Dermis microvascular lymphatic vessel endothelial cell (primary cell): ENCODE results near the gene CFAP161. TPM values are rescaled to one million over a fixed set of nuclear protein-coding genes. Genes with fewer than 3 reads are reported as not detected.

Experiments used
- DNase-seq, 2 donors: peaks; one replicate each; pipeline versions ENCODE4 v3.0.0 to v3.0.0-alpha.2; 2010; ENCODE audit warnings: low read depth in 2 of 2
- total RNA-seq: library from RNA; depleted of rRNA; stranded (reverse); fragments of >200 nt; gene quantifications from 2 replicates; pipeline ENCODE4 v1.2.1, GENCODE V29; 2014

Gene CFAP161
- total RNA-seq, 1 donor from 2014 or later, result 0.90 TPM

GRCh38 chr15:81182756-81183438 is 48.8 kb downstream of the CFAP161 start:
- no peak for DNase-seq

GRCh38 chr15:81183439-81183775 is 49.3 kb downstream of the CFAP161 start:
- DNase-seq, result no peak

GRCh38 chr15:81184188-81184587 is 50.1 kb downstream of the CFAP161 start:
- no peak for DNase-seq

GRCh38 chr15:81185631-81186295 is 51.7 kb downstream of the CFAP161 start:
- no peak for DNase-seq

- DNase-seq, result no peak
Observed at GRCh38 chr15:81188354-81188753, 54.3 kb downstream of the CFAP161 start.

- DNase-seq, result no peak
Observed at GRCh38 chr15:81189583-81190283, 55.7 kb downstream of the CFAP161 start.

GRCh38 chr15:81190922-81191507 is 56.9 kb downstream of the CFAP161 start:
- no peak for DNase-seq

GRCh38 chr15:81191701-81192100 is 57.6 kb downstream of the CFAP161 start:
- DNase-seq, result no peak

GRCh38 chr15:81194723-81195122 is 60.7 kb downstream of the CFAP161 start:
- DNase-seq, result no peak

GRCh38 chr15:81195339-81195864 is 61.3 kb downstream of the CFAP161 start:
- DNase-seq, result no peak

GRCh38 chr15:81196576-81197254 is 62.6 kb downstream of the CFAP161 start, which contains the start of gene IL16:
Gene IL16 (plus strand): TSS chr15:81196879. CDS start chr15:81225400, 28,521 bp downstream.
- DNase-seq, result no peak

GRCh38 chr15:81197255-81197630 is 63.2 kb downstream of the CFAP161 start:
- no peak for DNase-seq

GRCh38 chr15:81197688-81198281 is 63.7 kb downstream of the CFAP161 start:
- no peak for DNase-seq

Other genes with a start within 250 kb of the CFAP161 start
- gene MESD, start 144.5 kb upstream of the CFAP161 start, total RNA-seq, result 12.9 and 13.4 TPM in 2 replicates
- 8.0 and 12.0 TPM in 2 replicates for gene TLNRD1, start 133.3 kb upstream of the CFAP161 start, total RNA-seq
- gene IL16, start 62.6 kb downstream of the CFAP161 start, total RNA-seq, result 2.4 and 2.7 TPM in 2 replicates
- gene STARD5, start 189.9 kb downstream of the CFAP161 start, total RNA-seq, result 0.77 and 1.9 TPM in 2 replicates
- gene TMC3, start 239.9 kb downstream of the CFAP161 start, total RNA-seq, result not detected in 2 replicates